HepG2 (cell line): ENCODE results near the gene HSF4. TPM values are rescaled to one million over a fixed set of nuclear protein-coding genes. Genes with fewer than 3 reads are reported as not detected.

Source experiments
- AGO2 ChIP-seq: fragments of 200-400 bp; formaldehyde crosslinking; optimal IDR thresholded peaks from 2 replicates; pipeline ENCODE3; 2017; ENCODE audit warnings: mild to moderate bottlenecking, low read depth, low read length, moderate library complexity
- CTCF ChIP-seq: sonication (generic); formaldehyde crosslinking; IDR thresholded peaks from 2 replicates; pipeline ENCODE4 v1.5.0; 2020; ENCODE audit warnings: mild to moderate bottlenecking, missing genetic modification reagents, moderate library complexity
- IRF2 ChIP-seq: IDR thresholded peaks from 2 replicates; pipeline ENCODE4 v1.6.1; 2018; ENCODE audit warnings: missing genetic modification reagents, missing compliant biosample characterization
- MEIS1 ChIP-seq: sonication (generic); formaldehyde crosslinking; IDR thresholded peaks from 2 replicates; pipeline ENCODE4 v1.9.0; 2021; ENCODE audit warnings: mild to moderate bottlenecking, missing genetic modification reagents, moderate library complexity, borderline replicate concordance
- NFRKB ChIP-seq: fragments of 450-650 bp; IDR thresholded peaks from 2 replicates; pipeline ENCODE4 v1.6.1; 2017
- PCBP1 ChIP-seq: fragments of 200-400 bp; formaldehyde crosslinking; IDR thresholded peaks from 2 replicates; pipeline ENCODE4 v1.6.1; 2017; ENCODE audit warnings: mild to moderate bottlenecking, low read depth, low read length, borderline replicate concordance
- POLR2AphosphoS5 ChIP-seq: IDR thresholded peaks from 2 replicates; pipeline ENCODE4 v1.6.1; 2012; ENCODE audit warnings: low read depth, low read length
- STAG1 ChIP-seq: sonication (generic); formaldehyde crosslinking; IDR thresholded peaks from 2 replicates; pipeline ENCODE4 v1.4.0; 2020; ENCODE audit warnings: missing genetic modification reagents
- STAT5B ChIP-seq: sonication (generic); formaldehyde crosslinking; IDR thresholded peaks from 2 replicates; pipeline ENCODE4 v1.4.0; 2020; ENCODE audit warnings: missing genetic modification reagents
- ZBTB46 ChIP-seq: sonication (generic); formaldehyde crosslinking; IDR thresholded peaks from 2 replicates; pipeline ENCODE4 v1.4.0; 2020; ENCODE audit warnings: mild to moderate bottlenecking, missing genetic modification reagents, borderline replicate concordance
- ZGPAT ChIP-seq: IDR thresholded peaks from 2 replicates; pipeline ENCODE4 v1.6.1; 2016; ENCODE audit warnings: mild to moderate bottlenecking
- ZNF354B ChIP-seq: sonication (generic); formaldehyde crosslinking; IDR thresholded peaks from 2 replicates; pipeline ENCODE4 v1.8.0; 2022; ENCODE audit warnings: mild to moderate bottlenecking, missing genetic modification reagents
- ZNF569 ChIP-seq: sonication (generic); formaldehyde crosslinking; IDR thresholded peaks from 2 replicates; pipeline ENCODE4 v1.5.0; 2020; ENCODE audit warnings: mild to moderate bottlenecking, missing genetic modification reagents, moderate library complexity, borderline replicate concordance
- ZNF687 ChIP-seq: sonication (generic); formaldehyde crosslinking; IDR thresholded peaks from 2 replicates; pipeline ENCODE4 v1.5.1; 2020; ENCODE audit warnings: mild to moderate bottlenecking, missing genetic modification reagents, moderate library complexity
- polyA plus RNA-seq, 8 experiments: library from polyadenylated mRNA; depleted of rRNA in 3 of 8; stranded (reverse) in 7 of 8; unstranded in 1 of 8; fragments of >200 nt; fragmentation: Illumina TruSeq in 4 of 8; extraction: Trizol in 4 of 8; gene quantifications; 2 replicates each; pipeline versions ENCODE4 v1.2.1 to v1.2.3, GENCODE V29; 2011 to 2016; ENCODE audit warnings: low read depth in 4 of 8, missing spikeins in 1 of 8, mixed read lengths in 1 of 8; ENCODE audit not compliant: insufficient read depth in 1 of 8
- total RNA-seq, 5 experiments: library from RNA; depleted of rRNA; stranded (reverse); fragments of >200 nt; fragmentation: Illumina TruSeq; extraction: Trizol; gene quantifications; 2 replicates each; pipeline ENCODE4 v1.2.3, GENCODE V29; 2016; ENCODE audit warnings: low read depth in 1 of 5

HSF4 gene
- total and polyA plus RNA-seq, 2 of the 13 experiments (the other 11 are each of a cell fraction or from before 2014, with no cell fraction given) = 3.5 to 16.9 TPM

DNA sequence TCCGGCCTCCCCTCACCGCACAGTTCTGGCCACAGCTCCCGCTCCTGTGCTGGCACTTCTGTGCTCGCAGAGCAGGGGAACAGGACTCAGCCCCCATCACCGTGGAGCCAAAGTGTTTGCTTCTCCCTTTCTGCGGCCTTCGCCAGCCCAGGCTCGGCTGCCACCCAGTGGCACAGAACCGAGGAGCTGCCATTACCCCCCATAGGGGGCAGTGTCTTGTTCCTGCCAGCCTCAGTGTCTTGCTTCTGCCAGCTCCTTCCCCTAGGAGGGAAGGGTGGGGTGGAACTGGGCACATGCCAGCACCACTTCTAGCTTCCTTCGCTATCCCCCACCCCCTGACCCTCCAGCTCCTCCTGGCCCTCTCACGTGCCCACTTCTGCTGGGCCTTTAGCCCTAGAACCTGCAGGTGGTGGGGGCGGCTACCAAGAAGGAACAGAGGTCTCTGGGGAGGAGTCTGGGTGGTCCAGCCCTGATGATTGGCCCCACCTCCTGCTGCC, 33.7 kb downstream of the HSF4 start (continued):
- TF ChIP-seq ZNF687 (CRISPR knock-in tag) = peak; percentile 28; the same call in 1 of the 2 replicates
- TF ChIP-seq IRF2 = no peak
- TF ChIP-seq POLR2AphosphoS5 = no peak
- TF ChIP-seq CTCF (CRISPR knock-in tag) = peak; percentile 49
- TF ChIP-seq STAT5B = no peak
- no peak for TF ChIP-seq ZGPAT (CRISPR knock-in tag)
- TF ChIP-seq PCBP1 = no peak
- TF ChIP-seq AGO2 = peak; percentile 62
- no peak for TF ChIP-seq ZBTB46
- TF ChIP-seq ZNF354B = no peak
- peak; percentile 34 for TF ChIP-seq STAG1 (CRISPR knock-in tag)
- TF ChIP-seq MEIS1 (CRISPR knock-in tag) = no peak
- no peak for TF ChIP-seq NFRKB
- TF ChIP-seq ZNF569 (CRISPR knock-in tag) = no peak
- TF ChIP-seq, all 625 proteins: peak for 10
